22Rv1 (cell line): ENCODE results near the gene C3orf20.

Source experiments
- ZFX ChIP-seq: fragments of 450-650 bp; IDR thresholded peaks from 2 replicates; pipeline ENCODE4 v1.6.1; 2017; ENCODE audit warnings: antibody characterized with exemption, borderline replicate concordance
- TF ChIP-seq, protein P1 (sequence below): fragments of 450-650 bp; IDR thresholded peaks from 2 replicates; pipeline ENCODE4 v1.5.1; 2017; ENCODE audit warnings: mild to moderate bottlenecking

DNA sequence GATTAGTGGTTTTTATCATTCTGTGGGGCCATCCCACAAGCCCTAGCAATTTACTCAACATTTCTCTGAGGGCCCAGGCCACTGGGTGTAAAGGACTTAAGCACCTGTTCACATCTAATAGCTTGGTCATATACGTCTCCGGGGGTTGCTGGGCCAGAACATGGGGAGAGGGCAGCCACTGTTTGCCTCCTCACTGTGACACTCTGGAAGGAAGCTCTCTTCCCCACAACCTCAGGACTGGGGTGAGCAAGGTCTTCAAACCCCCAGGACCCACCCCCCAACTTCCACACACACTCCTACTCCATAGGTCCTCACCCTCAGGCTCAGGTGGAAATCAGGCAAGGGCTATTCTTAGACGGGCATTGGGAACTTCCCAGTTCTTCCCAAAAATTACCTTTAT is 28.9 kb downstream of the C3orf20 start:
- TF ChIP-seq, protein P1, sequence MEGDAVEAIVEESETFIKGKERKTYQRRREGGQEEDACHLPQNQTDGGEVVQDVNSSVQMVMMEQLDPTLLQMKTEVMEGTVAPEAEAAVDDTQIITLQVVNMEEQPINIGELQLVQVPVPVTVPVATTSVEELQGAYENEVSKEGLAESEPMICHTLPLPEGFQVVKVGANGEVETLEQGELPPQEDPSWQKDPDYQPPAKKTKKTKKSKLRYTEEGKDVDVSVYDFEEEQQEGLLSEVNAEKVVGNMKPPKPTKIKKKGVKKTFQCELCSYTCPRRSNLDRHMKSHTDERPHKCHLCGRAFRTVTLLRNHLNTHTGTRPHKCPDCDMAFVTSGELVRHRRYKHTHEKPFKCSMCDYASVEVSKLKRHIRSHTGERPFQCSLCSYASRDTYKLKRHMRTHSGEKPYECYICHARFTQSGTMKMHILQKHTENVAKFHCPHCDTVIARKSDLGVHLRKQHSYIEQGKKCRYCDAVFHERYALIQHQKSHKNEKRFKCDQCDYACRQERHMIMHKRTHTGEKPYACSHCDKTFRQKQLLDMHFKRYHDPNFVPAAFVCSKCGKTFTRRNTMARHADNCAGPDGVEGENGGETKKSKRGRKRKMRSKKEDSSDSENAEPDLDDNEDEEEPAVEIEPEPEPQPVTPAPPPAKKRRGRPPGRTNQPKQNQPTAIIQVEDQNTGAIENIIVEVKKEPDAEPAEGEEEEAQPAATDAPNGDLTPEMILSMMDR = no peak
- TF ChIP-seq ZFX = no peak
